ENCODE results near the gene FAM120A.

- TF ChIP-seq TAF1 (IDR thresholded peaks at IDR 0.05; ENCODE audit: borderline replicate concordance, insufficient read depth, low read length), result no peak
- no peak for TF ChIP-seq SIN3A (IDR thresholded peaks at IDR 0.05; ENCODE audit: borderline replicate concordance, insufficient read depth, low read length)
- TF ChIP-seq POLR2AphosphoS5 (IDR thresholded peaks at IDR 0.05; ENCODE audit: low read depth, low read length), result no peak
- TF ChIP-seq, protein P1, sequence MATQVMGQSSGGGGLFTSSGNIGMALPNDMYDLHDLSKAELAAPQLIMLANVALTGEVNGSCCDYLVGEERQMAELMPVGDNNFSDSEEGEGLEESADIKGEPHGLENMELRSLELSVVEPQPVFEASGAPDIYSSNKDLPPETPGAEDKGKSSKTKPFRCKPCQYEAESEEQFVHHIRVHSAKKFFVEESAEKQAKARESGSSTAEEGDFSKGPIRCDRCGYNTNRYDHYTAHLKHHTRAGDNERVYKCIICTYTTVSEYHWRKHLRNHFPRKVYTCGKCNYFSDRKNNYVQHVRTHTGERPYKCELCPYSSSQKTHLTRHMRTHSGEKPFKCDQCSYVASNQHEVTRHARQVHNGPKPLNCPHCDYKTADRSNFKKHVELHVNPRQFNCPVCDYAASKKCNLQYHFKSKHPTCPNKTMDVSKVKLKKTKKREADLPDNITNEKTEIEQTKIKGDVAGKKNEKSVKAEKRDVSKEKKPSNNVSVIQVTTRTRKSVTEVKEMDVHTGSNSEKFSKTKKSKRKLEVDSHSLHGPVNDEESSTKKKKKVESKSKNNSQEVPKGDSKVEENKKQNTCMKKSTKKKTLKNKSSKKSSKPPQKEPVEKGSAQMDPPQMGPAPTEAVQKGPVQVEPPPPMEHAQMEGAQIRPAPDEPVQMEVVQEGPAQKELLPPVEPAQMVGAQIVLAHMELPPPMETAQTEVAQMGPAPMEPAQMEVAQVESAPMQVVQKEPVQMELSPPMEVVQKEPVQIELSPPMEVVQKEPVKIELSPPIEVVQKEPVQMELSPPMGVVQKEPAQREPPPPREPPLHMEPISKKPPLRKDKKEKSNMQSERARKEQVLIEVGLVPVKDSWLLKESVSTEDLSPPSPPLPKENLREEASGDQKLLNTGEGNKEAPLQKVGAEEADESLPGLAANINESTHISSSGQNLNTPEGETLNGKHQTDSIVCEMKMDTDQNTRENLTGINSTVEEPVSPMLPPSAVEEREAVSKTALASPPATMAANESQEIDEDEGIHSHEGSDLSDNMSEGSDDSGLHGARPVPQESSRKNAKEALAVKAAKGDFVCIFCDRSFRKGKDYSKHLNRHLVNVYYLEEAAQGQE (IDR thresholded peaks at IDR 0.05; ENCODE audit: insufficient read depth in 1 of 2, low read depth in 2 of 2, low read length in 2 of 2), result no peak
- TF ChIP-seq FOXP2 (optimal IDR thresholded peaks at IDR 0.05; ENCODE audit: borderline replicate concordance, extremely low read depth, extremely low read length, insufficient read depth), result no peak
These were observed 34.8 kb downstream of the FAM120A start for GRCh38 chr9:93486268-93486667.

Data from PFSK-1 (cell line).